H1 (cell line): Measurements from ENCODE around the gene CEP250. TPM values are rescaled to one million over a fixed set of nuclear protein-coding genes. Genes with fewer than 3 reads are reported as not detected.
"Not testable (repeated sequence)": the region's sequence is repeated elsewhere in the genome, so short reads cannot be mapped to it uniquely, and the experiment has no call there.

Experiments used
- CTCF ChIA-PET: fragments of 300-600 bp; sonication (Branson Sonifier 250); formaldehyde crosslinking; loops from one replicate; lab custom pipeline; 2021; ENCODE audit not compliant: partially characterized antibody; lab: Charles Lee
- POLR2A ChIA-PET: fragments of 300-600 bp; sonication (Branson Sonifier 250); formaldehyde crosslinking; loops from one replicate; lab custom pipeline; 2021; ENCODE audit warnings: inconsistent platforms; ENCODE audit not compliant: partially characterized antibody; lab: Charles Lee
- DNase-seq, 2 experiments: peaks; one replicate each; pipeline versions ENCODE4 v3.0.0 to v3.0.0-alpha.2; 2010 to 2022; ENCODE audit warnings: low spot score in 2 of 2, low read depth in 1 of 2, mixed read lengths in 1 of 2
- FAIRE-seq: peaks from 2 replicates; lab custom pipeline; 2011; peaks lifted over from hg19 to GRCh38; lab: Jason Lieb, UNC
- H2AFZ ChIP-seq: 2 replicates; pipeline ENCODE4 v1.8.1; 2012; ENCODE audit warnings: low read length, inconsistent platforms
- H2AK5ac ChIP-seq: 2 replicates; pipeline ENCODE4 v1.6.1; 2013; ENCODE audit warnings: low read depth, low read length
- H2BK120ac ChIP-seq: replicated peaks from 2 replicates; pipeline ENCODE3; 2013; ENCODE audit warnings: low read depth, low read length, inconsistent platforms
- H2BK12ac ChIP-seq: 2 replicates; pipeline ENCODE4 v1.6.1; 2013; ENCODE audit warnings: low read depth, low read length
- H2BK15ac ChIP-seq: 2 replicates; pipeline ENCODE4 v1.6.1; 2013; ENCODE audit warnings: low read length
- H2BK20ac ChIP-seq: 2 replicates; pipeline ENCODE4 v1.6.1; 2013; ENCODE audit warnings: low read length
- H2BK5ac ChIP-seq: 2 replicates; pipeline ENCODE4 v1.6.1; 2013; ENCODE audit warnings: low read depth, low read length
- H3K14ac ChIP-seq: 2 replicates; pipeline ENCODE4 v1.6.1; 2013; ENCODE audit warnings: inconsistent platforms; ENCODE audit not compliant: insufficient read length
- H3K18ac ChIP-seq: 2 replicates; pipeline ENCODE4 v1.6.1; 2013; ENCODE audit warnings: low read length; ENCODE audit errors: extremely low read depth
- H3K23ac ChIP-seq: 2 replicates; pipeline ENCODE4 v1.6.1; 2013; ENCODE audit warnings: inconsistent platforms; ENCODE audit not compliant: insufficient read length
- H3K23me2 ChIP-seq: 2 replicates; pipeline ENCODE4 v1.6.1; 2013; ENCODE audit warnings: low read depth, low read length
- H3K27ac ChIP-seq: 2 replicates; pipeline ENCODE4 v1.6.1; 2011; ENCODE audit warnings: low read depth, low read length, inconsistent platforms
- H3K27me3 ChIP-seq, 4 experiments: replicated peaks in 1 of 4; 1 replicate in 1 of 4; 2 replicates in 3 of 4; pipeline versions ENCODE4 v1.6.1 to v1.8.1; 2011 to 2013; ENCODE audit warnings: low read length in 3 of 4, mild to moderate bottlenecking in 3 of 4, inconsistent platforms in 2 of 4, mixed read lengths in 2 of 4, moderate library complexity in 1 of 4; ENCODE audit not compliant: control insufficient read depth in 3 of 4, insufficient read depth in 3 of 4; ENCODE audit errors: extremely low read depth in 1 of 4
- H3K36me3 ChIP-seq, 4 experiments: 2 replicates each; pipeline versions ENCODE4 v1.6.1 to v1.8.1; 2011 to 2013; ENCODE audit warnings: mild to moderate bottlenecking in 4 of 4, low read length in 3 of 4, moderate library complexity in 2 of 4, control low read depth in 1 of 4, inconsistent platforms in 1 of 4; ENCODE audit not compliant: insufficient read depth in 4 of 4, control insufficient read depth in 2 of 4
- H3K4ac ChIP-seq: replicated peaks from 2 replicates; pipeline ENCODE3; 2013; ENCODE audit warnings: low read length, low read depth, mixed read lengths, inconsistent platforms; ENCODE audit not compliant: insufficient read length
- H3K4me1 ChIP-seq, 4 experiments: replicated peaks in 1 of 4; 1 replicate in 1 of 4; 2 replicates in 3 of 4; pipeline versions ENCODE4 v1.6.1 to v1.8.1; 2011 to 2013; ENCODE audit warnings: low read length in 3 of 4, inconsistent platforms in 2 of 4, mixed read lengths in 1 of 4; ENCODE audit not compliant: insufficient read depth in 4 of 4, control insufficient read depth in 3 of 4
- H3K4me2 ChIP-seq, 2 experiments: 2 replicates each; pipeline versions ENCODE4 v1.6.1 to v1.8.1; 2011 to 2013; ENCODE audit warnings: low read depth in 2 of 2, low read length in 2 of 2, control low read depth in 1 of 2, inconsistent platforms in 1 of 2, mild to moderate bottlenecking in 1 of 2; ENCODE audit not compliant: insufficient read depth in 1 of 2
- H3K4me3 ChIP-seq, 4 experiments: fragments of 200-600, 300-600 bp in 1 of 4; sonication (generic), shearing (Covaris generic), sonication (Bioruptor Twin) in 1 of 4; 2 replicates each; pipeline versions ENCODE4 v1.5.1 to v1.8.1; 2011 to 2016; ENCODE audit warnings: low read length in 4 of 4, low read depth in 3 of 4, control low read depth in 2 of 4, inconsistent platforms in 2 of 4, mild to moderate bottlenecking in 2 of 4, mixed read lengths in 1 of 4, moderate library complexity in 1 of 4; ENCODE audit not compliant: insufficient read depth in 2 of 4; ENCODE audit errors: extremely low read depth in 1 of 4
- H3K56ac ChIP-seq: replicated peaks from 2 replicates; pipeline ENCODE3; 2013; ENCODE audit warnings: low read depth, mild to moderate bottlenecking, mixed read lengths, low read length, inconsistent platforms; ENCODE audit not compliant: insufficient read length
- H3K79me1 ChIP-seq: 2 replicates; pipeline ENCODE4 v1.6.1; 2013; ENCODE audit warnings: low read depth, low read length, control low read depth
- H3K79me2 ChIP-seq, 2 experiments: 2 replicates each; pipeline versions ENCODE4 v1.6.1 to v1.8.1; 2012 to 2013; ENCODE audit warnings: low read length in 2 of 2, mild to moderate bottlenecking in 2 of 2, inconsistent platforms in 1 of 2; ENCODE audit not compliant: insufficient read depth in 2 of 2, control insufficient read depth in 1 of 2
- H3K9ac ChIP-seq, 4 experiments: replicated peaks in 1 of 4; 1 replicate in 1 of 4; 2 replicates in 3 of 4; pipeline versions ENCODE4 v1.6.1 to v1.8.1; 2011 to 2013; ENCODE audit warnings: low read depth in 3 of 4, low read length in 3 of 4, control low read depth in 2 of 4, mild to moderate bottlenecking in 2 of 4, moderate library complexity in 2 of 4, inconsistent platforms in 1 of 4; ENCODE audit errors: extremely low read depth in 1 of 4
- H3K9me3 ChIP-seq, 2 experiments: 2 replicates each; pipeline versions ENCODE4 v1.6.1 to v1.8.1; 2012 to 2013; ENCODE audit warnings: mild to moderate bottlenecking in 2 of 2, moderate library complexity in 2 of 2, control low read depth in 1 of 2, inconsistent platforms in 1 of 2, low read depth in 1 of 2, low read length in 1 of 2, mixed read lengths in 1 of 2; ENCODE audit not compliant: insufficient read depth in 2 of 2
- H4K20me1 ChIP-seq, 2 experiments: replicated peaks in 1 of 2; 2 replicates each; pipeline versions ENCODE3 to v1.8.1; 2011 to 2013; ENCODE audit warnings: inconsistent platforms in 2 of 2, low read length in 2 of 2, mild to moderate bottlenecking in 1 of 2; ENCODE audit not compliant: insufficient read depth in 2 of 2, control insufficient read depth in 1 of 2
- H4K5ac ChIP-seq: 2 replicates; pipeline ENCODE4 v1.6.1; 2013; ENCODE audit warnings: low read length, low read depth, mixed read lengths, inconsistent platforms; ENCODE audit not compliant: insufficient read length
- H4K8ac ChIP-seq: 2 replicates; pipeline ENCODE4 v1.8.0; 2013; ENCODE audit warnings: mild to moderate bottlenecking, moderate library complexity, low read length, inconsistent platforms; ENCODE audit not compliant: insufficient read depth; ENCODE audit errors: extremely low read depth
- H4K91ac ChIP-seq: replicated peaks from 2 replicates; pipeline ENCODE3; 2013; ENCODE audit warnings: low read length, mixed read lengths, inconsistent platforms; ENCODE audit not compliant: insufficient read length
- WGBS, 2 experiments: shearing (Covaris generic) in 1 of 2; methylation state at CpG; one replicate each; pipeline versions ENCODE4 v1.1.6 to v1.1.7; 2013 to 2015; ENCODE audit warnings: low lambda C conversion rate in 2 of 2, mixed read lengths in 2 of 2, inconsistent platforms in 1 of 2, low coverage in 1 of 2, missing lambda C conversion rate in 1 of 2; ENCODE audit not compliant: insufficient replicate concordance in 2 of 2, insufficient coverage in 1 of 2, insufficient read length in 1 of 2; ENCODE audit errors: extremely low coverage in 1 of 2, missing lambda C conversion rate in 1 of 2; 5-methylcytosine and 5-hydroxymethylcytosine counted together
- polyA plus RNA-seq, 7 experiments: library from polyadenylated mRNA; depleted of rRNA in 3 of 7; stranded (reverse) in 5 of 7; unstranded in 2 of 7; fragments of >200 nt in 5 of 7; fragments of 200-250 nt in 2 of 7; gene quantifications; 1 replicate in 5 of 7; 2 replicates in 1 of 7; 4 replicates in 1 of 7; pipeline versions ENCODE4 v1.2.1 to v1.2.3, GENCODE V29; 2011 to 2013; ENCODE audit warnings: missing spikeins in 2 of 7, mixed read lengths in 2 of 7
- total RNA-seq: library from RNA; stranded (reverse); fragmentation: NEBNext Ultra II Directional; extraction: Animal tissue kit (Norgen Biotek cat#: 25700); gene quantifications from 2 replicates; pipeline ENCODE4 v1.2.1, GENCODE V29; 2021

The CEP250 gene
- total and polyA plus RNA-seq, 2 of the 8 experiments (the other 6 are each of a cell fraction or from before 2014, with no cell fraction given): 2.6 to 33.7 TPM

DNA sequence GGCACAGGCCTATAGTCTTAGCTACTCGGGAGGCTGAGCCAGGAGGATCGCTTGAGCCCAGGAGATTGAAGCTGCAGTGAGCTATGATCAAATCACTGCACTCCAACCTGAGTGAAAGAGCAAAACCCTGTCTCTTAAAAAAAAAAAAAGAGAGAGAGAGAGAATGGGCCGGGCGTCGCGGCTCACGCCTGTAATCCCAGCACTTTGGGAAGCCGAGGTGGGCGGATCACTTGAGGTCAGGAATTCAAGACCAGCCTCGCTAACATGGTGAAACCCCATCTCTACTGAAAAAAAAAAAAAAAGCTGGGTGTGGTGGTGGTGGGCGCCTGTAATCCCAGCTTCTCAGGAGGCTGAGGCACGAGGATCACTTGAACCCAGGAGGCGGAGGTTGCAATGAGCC is 5.5 kb upstream of the CEP250 start:
- not testable (repeated sequence) for DNase-seq, H2BK20ac ChIP-seq, H2BK15ac ChIP-seq, FAIRE-seq, H3K23me2 ChIP-seq, H3K27ac ChIP-seq, H3K4me3 ChIP-seq, H3K4ac ChIP-seq, H2BK120ac ChIP-seq, H2AK5ac ChIP-seq, H3K4me2 ChIP-seq, H2BK12ac ChIP-seq, H2BK5ac ChIP-seq, H3K18ac ChIP-seq, H4K5ac ChIP-seq, H3K27me3 ChIP-seq, H3K4me1 ChIP-seq, H3K9ac ChIP-seq, H3K36me3 ChIP-seq, H3K23ac ChIP-seq, H3K79me1 ChIP-seq, H3K14ac ChIP-seq, H4K8ac ChIP-seq, H3K9me3 ChIP-seq, H4K91ac ChIP-seq, H3K56ac ChIP-seq, H4K20me1 ChIP-seq, H3K79me2 ChIP-seq, H2AFZ ChIP-seq
- CTCF ChIA-PET: interaction anchor here (1.1 to 6.2 kb wide), 4 partner anchors 12 to 120 kb away, joined by 3 to 78 read pairs (median 12); partner anchors contain the start of gene GDF5
- POLR2A ChIA-PET: interaction anchor here (0.6 to 1.2 kb wide), 7 partner anchors 10 to 295 kb away, joined by 3 to 7 read pairs (median 3); partner anchors contain the start of gene UQCC1
- WGBS, 2 experiments: 93% methylated on average over 4 of the region's 13 CpGs; no CpG with 5 or more reads in 1 of the 2 experiments
